Left forelimb (tissue), 1 donor: ENCODE data around the gene BRPF3.
A peak's percentile ranks its signal among the peaks of the same experiment; 100 is the strongest.

ENCODE experiments used
- DNase-seq: peaks from one replicate; pipeline ENCODE4 v3.0.0-alpha.2; 2018; ENCODE audit warnings: low spot score

BRPF3 gene

GRCh38 chr6:36196113-36196879 lies at the start of gene BRPF3:
Gene BRPF3, plus strand, starts transcription at chr6:36196744. Its CDS starts 3,579 bp downstream, at chr6:36200323.
- DNase-seq = peak; percentile 94

- no peak for DNase-seq
Observed at GRCh38 chr6:36147294-36147693, 49.2 kb upstream of the BRPF3 start.

GRCh38 chr6:36149476-36149875 lies 47.1 kb upstream of the BRPF3 start:
- no peak for DNase-seq

- DNase-seq = no peak
Observed at GRCh38 chr6:36150283-36150682, 46.3 kb upstream of the BRPF3 start.

- DNase-seq = no peak
Observed at GRCh38 chr6:36154286-36154685, 42.3 kb upstream of the BRPF3 start.

- DNase-seq = no peak
Observed at GRCh38 chr6:36155662-36156061, 40.9 kb upstream of the BRPF3 start.

- no peak for DNase-seq
Observed at GRCh38 chr6:36160147-36160760, 36.3 kb upstream of the BRPF3 start.

GRCh38 chr6:36169023-36170007 lies 27.2 kb upstream of the BRPF3 start:
- no peak for DNase-seq

GRCh38 chr6:36170704-36171103 lies 25.8 kb upstream of the BRPF3 start:
- DNase-seq = no peak

GRCh38 chr6:36171573-36171972 lies 25.0 kb upstream of the BRPF3 start:
- no peak for DNase-seq

- no peak for DNase-seq
Observed at GRCh38 chr6:36177166-36177565, 19.4 kb upstream of the BRPF3 start.

GRCh38 chr6:36178544-36178943 lies 18.0 kb upstream of the BRPF3 start:
- DNase-seq = no peak

- DNase-seq = no peak
Observed at GRCh38 chr6:36180126-36180525, 16.4 kb upstream of the BRPF3 start.

GRCh38 chr6:36184311-36184710 lies 12.2 kb upstream of the BRPF3 start:
- DNase-seq = no peak

- no peak for DNase-seq
Observed at GRCh38 chr6:36186199-36186598, 10.3 kb upstream of the BRPF3 start.

- no peak for DNase-seq
Observed at GRCh38 chr6:36187446-36187845, 9.1 kb upstream of the BRPF3 start.

- DNase-seq = no peak
Observed at GRCh38 chr6:36195471-36196112, 952 bp upstream of the BRPF3 start.

GRCh38 chr6:36196880-36197548 lies 470 bp downstream of the BRPF3 start:
- peak; percentile 100 for DNase-seq

- no peak for DNase-seq
Observed at GRCh38 chr6:36197739-36198221, 1.2 kb downstream of the BRPF3 start.

GRCh38 chr6:36198986-36199385 lies 2.4 kb downstream of the BRPF3 start:
- no peak for DNase-seq
